ENCODE data around the gene PHF21B.

Gene PHF21B

DNA sequence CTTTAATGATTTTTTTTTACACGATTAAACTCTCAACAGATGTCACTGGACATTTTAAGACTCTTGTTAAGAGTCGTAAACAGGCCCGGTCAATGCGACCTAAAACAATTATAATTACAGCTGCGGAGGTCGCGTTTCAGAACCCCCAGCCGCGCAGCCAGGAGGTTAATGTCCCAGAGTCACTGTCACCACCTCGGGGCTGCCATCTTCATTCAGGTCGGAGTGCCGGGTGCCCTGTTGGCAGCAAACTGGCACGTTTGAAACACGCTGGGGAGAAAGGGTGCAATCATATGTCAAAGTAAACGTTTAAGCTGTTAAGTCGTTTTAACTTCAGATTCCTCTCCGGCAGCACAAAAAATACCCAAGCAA is 711 bp upstream of the PHF21B start (continued):
- TF ChIP-seq, protein P1, sequence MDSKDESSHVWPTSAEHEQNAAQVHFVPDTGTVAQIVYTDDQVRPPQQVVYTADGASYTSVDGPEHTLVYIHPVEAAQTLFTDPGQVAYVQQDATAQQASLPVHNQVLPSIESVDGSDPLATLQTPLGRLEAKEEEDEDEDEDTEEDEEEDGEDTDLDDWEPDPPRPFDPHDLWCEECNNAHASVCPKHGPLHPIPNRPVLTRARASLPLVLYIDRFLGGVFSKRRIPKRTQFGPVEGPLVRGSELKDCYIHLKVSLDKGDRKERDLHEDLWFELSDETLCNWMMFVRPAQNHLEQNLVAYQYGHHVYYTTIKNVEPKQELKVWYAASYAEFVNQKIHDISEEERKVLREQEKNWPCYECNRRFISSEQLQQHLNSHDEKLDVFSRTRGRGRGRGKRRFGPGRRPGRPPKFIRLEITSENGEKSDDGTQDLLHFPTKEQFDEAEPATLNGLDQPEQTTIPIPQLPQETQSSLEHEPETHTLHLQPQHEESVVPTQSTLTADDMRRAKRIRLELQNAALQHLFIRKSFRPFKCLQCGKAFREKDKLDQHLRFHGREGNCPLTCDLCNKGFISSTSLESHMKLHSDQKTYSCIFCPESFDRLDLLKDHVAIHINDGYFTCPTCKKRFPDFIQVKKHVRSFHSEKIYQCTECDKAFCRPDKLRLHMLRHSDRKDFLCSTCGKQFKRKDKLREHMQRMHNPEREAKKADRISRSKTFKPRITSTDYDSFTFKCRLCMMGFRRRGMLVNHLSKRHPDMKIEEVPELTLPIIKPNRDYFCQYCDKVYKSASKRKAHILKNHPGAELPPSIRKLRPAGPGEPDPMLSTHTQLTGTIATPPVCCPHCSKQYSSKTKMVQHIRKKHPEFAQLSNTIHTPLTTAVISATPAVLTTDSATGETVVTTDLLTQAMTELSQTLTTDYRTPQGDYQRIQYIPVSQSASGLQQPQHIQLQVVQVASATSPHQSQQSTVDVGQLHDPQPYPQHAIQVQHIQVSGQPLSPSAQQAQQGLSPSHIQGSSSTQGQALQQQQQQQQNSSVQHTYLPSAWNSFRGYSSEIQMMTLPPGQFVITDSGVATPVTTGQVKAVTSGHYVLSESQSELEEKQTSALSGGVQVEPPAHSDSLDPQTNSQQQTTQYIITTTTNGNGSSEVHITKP (tag by site-specific recombination; IDR thresholded peaks at IDR 0.05), result 0 out of 2 replicates have a peak, but pooled peaks have one; percentile 9
- TF ChIP-seq ZSCAN30 (tag by site-specific recombination; IDR thresholded peaks at IDR 0.05) (no peak), GLIS2 (tag by site-specific recombination; IDR thresholded peaks at IDR 0.05) (peak; percentile 31; the same call in 1 of the 2 replicates), ZNF341 (tag by site-specific recombination; IDR thresholded peaks at IDR 0.05; ENCODE audit: low read depth) (peak; percentile 37; the same call in 1 of the 2 replicates), ZNF561 (tag by site-specific recombination; IDR thresholded peaks at IDR 0.05; ENCODE audit: borderline replicate concordance) (0 out of 2 replicates have a peak, but pooled peaks have one; percentile 12), ZNF335 (tag by site-specific recombination; conservative IDR thresholded peaks at IDR 0.05) (peak; percentile 69)

DNA sequence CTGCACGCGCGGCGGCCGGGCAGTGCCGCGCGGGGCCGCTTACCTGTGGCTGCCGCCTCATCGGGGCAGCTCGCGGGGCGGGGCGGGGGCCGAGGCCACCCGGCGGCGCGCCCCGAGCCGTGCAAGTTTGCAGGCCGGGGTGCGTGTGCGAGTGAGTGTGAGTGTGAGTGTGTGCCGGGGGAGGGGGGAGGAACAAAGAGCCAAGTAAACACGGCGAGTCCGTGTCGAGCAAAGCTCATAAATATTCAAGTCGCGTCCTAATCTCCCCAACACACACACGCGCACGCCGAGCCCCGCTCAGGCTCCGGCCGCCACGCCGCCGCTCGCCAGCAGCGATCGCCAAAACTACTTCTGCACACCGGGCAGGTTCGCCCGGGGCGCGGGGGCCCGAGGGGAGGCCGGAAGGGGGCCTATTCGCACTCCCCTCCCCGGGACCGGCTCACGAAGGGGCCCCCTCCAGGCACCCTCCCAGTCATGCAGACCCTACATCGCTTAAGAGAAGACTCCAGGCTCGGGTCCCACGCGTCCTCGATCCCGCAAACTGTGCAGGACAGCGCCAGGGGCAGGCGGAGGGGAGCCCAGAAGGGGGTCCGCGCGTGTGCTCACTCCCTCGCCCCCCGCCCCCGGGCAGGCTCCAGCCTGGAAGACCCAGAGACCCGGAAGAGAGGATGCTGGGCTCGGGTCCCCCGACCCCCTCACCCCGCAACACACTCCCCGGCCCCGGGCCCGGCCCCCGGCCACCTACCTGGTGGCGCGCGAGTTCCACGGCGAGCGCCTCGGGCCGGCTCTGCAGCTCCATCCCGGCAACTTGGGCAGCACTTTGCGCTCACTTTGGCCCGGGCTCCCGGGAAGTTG is 827 bp downstream of the PHF21B start:
- Histone ChIP-seq H3K36me3 (ENCODE audit: control insufficient read depth in 2 of 2, insufficient read depth in 1 of 2, low read length in 2 of 2) (no peaks in the 10 kb centered on the region), H3K9me3 (ENCODE audit: control insufficient read depth, insufficient read depth, low read depth, low read length) (no peaks in the 10 kb centered on the region), H3K4me1 (ENCODE audit: control insufficient read depth, insufficient read depth, low read length) (0 out of 2 replicates have a peak, but pooled peaks cover 3% of the 10 kb centered on the region), H3K27ac (ENCODE audit: extremely low read depth, low read depth, low read length) (peak overlapping the region; percentile 37; the same call in 1 of the 2 replicates), H3K4me3 (ENCODE audit: low read depth, low read length) (peak overlapping the region; percentile 68)
- POLR2A ChIA-PET, result interaction anchor here (0.6 to 1.6 kb wide), 3 partner anchors 74 to 380 kb away, joined by 3 to 4 read pairs (median 4); partner anchors contain the start of gene NUP50
- CTCF ChIA-PET, result interaction anchor here (0.6 kb wide), 1 partner anchor 72 kb away, joined by 4 read pairs; no protein-coding TSS in a partner anchor
- TF ChIP-seq, protein P2, sequence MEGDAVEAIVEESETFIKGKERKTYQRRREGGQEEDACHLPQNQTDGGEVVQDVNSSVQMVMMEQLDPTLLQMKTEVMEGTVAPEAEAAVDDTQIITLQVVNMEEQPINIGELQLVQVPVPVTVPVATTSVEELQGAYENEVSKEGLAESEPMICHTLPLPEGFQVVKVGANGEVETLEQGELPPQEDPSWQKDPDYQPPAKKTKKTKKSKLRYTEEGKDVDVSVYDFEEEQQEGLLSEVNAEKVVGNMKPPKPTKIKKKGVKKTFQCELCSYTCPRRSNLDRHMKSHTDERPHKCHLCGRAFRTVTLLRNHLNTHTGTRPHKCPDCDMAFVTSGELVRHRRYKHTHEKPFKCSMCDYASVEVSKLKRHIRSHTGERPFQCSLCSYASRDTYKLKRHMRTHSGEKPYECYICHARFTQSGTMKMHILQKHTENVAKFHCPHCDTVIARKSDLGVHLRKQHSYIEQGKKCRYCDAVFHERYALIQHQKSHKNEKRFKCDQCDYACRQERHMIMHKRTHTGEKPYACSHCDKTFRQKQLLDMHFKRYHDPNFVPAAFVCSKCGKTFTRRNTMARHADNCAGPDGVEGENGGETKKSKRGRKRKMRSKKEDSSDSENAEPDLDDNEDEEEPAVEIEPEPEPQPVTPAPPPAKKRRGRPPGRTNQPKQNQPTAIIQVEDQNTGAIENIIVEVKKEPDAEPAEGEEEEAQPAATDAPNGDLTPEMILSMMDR (tag by site-specific recombination; IDR thresholded peaks at IDR 0.05), result peak; percentile 12; the same call in 1 of the 2 replicates
- TF ChIP-seq ZNF843 (tag by site-specific recombination; IDR thresholded peaks at IDR 0.05) (no peak), ZBTB20 (tag by site-specific recombination; IDR thresholded peaks at IDR 0.05) (peak; percentile 84), ZNF155 (tag by site-specific recombination; IDR thresholded peaks at IDR 0.05) (no peak), ZNF391 (tag by site-specific recombination; IDR thresholded peaks at IDR 0.05; ENCODE audit: borderline replicate concordance, low read depth) (peak; percentile 30; the same call in 1 of the 2 replicates), ZNF335 (tag by site-specific recombination; conservative IDR thresholded peaks at IDR 0.05) (peak; percentile 91), ZFP3 (tag by site-specific recombination; IDR thresholded peaks at IDR 0.05; ENCODE audit: low read depth) (no peak), BCL11B (tag by site-specific recombination; IDR thresholded peaks at IDR 0.05; ENCODE audit: low read depth) (no peak), ZNF530 (tag by site-specific recombination; IDR thresholded peaks at IDR 0.05; ENCODE audit: low read depth) (no peak), ZNF623 (tag by site-specific recombination; IDR thresholded peaks at IDR 0.05) (no peak), SP7 (tag by site-specific recombination; IDR thresholded peaks at IDR 0.05) (0 out of 2 replicates have a peak, but pooled peaks have one; percentile 22), ZEB2 (tag by site-specific recombination; IDR thresholded peaks at IDR 0.05) (peak; percentile 81)
- TF ChIP-seq, protein P3, sequence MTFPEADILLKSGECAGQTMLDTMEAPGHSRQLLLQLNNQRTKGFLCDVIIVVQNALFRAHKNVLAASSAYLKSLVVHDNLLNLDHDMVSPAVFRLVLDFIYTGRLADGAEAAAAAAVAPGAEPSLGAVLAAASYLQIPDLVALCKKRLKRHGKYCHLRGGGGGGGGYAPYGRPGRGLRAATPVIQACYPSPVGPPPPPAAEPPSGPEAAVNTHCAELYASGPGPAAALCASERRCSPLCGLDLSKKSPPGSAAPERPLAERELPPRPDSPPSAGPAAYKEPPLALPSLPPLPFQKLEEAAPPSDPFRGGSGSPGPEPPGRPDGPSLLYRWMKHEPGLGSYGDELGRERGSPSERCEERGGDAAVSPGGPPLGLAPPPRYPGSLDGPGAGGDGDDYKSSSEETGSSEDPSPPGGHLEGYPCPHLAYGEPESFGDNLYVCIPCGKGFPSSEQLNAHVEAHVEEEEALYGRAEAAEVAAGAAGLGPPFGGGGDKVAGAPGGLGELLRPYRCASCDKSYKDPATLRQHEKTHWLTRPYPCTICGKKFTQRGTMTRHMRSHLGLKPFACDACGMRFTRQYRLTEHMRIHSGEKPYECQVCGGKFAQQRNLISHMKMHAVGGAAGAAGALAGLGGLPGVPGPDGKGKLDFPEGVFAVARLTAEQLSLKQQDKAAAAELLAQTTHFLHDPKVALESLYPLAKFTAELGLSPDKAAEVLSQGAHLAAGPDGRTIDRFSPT (tag by site-specific recombination; IDR thresholded peaks at IDR 0.05), result no peak
- TF ChIP-seq, protein P4, sequence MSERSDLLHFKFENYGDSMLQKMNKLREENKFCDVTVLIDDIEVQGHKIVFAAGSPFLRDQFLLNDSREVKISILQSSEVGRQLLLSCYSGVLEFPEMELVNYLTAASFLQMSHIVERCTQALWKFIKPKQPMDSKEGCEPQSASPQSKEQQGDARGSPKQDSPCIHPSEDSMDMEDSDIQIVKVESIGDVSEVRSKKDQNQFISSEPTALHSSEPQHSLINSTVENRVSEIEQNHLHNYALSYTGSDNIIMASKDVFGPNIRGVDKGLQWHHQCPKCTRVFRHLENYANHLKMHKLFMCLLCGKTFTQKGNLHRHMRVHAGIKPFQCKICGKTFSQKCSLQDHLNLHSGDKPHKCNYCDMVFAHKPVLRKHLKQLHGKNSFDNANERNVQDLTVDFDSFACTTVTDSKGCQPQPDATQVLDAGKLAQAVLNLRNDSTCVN (tag by site-specific recombination; optimal IDR thresholded peaks at IDR 0.05), result peak; percentile 80
- TF ChIP-seq, protein P5, sequence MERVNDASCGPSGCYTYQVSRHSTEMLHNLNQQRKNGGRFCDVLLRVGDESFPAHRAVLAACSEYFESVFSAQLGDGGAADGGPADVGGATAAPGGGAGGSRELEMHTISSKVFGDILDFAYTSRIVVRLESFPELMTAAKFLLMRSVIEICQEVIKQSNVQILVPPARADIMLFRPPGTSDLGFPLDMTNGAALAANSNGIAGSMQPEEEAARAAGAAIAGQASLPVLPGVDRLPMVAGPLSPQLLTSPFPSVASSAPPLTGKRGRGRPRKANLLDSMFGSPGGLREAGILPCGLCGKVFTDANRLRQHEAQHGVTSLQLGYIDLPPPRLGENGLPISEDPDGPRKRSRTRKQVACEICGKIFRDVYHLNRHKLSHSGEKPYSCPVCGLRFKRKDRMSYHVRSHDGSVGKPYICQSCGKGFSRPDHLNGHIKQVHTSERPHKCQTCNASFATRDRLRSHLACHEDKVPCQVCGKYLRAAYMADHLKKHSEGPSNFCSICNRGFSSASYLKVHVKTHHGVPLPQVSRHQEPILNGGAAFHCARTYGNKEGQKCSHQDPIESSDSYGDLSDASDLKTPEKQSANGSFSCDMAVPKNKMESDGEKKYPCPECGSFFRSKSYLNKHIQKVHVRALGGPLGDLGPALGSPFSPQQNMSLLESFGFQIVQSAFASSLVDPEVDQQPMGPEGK (tag by site-specific recombination; IDR thresholded peaks at IDR 0.05), result peak; percentile 91
- TF ChIP-seq, protein P6, sequence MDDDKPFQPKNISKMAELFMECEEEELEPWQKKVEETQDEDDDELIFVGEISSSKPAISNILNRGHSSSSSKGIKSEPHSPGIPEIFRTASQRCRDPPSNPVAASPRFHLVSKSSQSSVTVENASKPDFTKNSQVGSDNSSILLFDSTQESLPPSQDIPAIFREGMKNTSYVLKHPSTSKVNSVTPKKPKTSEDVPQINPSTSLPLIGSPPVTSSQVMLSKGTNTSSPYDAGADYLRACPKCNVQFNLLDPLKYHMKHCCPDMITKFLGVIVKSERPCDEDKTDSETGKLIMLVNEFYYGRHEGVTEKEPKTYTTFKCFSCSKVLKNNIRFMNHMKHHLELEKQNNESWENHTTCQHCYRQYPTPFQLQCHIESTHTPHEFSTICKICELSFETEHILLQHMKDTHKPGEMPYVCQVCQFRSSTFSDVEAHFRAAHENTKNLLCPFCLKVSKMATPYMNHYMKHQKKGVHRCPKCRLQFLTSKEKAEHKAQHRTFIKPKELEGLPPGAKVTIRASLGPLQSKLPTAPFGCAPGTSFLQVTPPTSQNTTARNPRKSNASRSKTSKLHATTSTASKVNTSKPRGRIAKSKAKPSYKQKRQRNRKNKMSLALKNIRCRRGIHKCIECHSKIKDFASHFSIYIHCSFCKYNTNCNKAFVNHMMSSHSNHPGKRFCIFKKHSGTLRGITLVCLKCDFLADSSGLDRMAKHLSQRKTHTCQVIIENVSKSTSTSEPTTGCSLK (tag by site-specific recombination; IDR thresholded peaks at IDR 0.05), result no peak

Measured in HEK293 (cell line).